ENCODE measurements around the gene CCDC178. TPM values are rescaled to one million over a fixed set of nuclear protein-coding genes. Genes with fewer than 3 reads are reported as not detected.

Gene CCDC178
- total and polyA plus RNA-seq, 10 donors: 4.0 to 17.4 (median 8.0) TPM

DNA sequence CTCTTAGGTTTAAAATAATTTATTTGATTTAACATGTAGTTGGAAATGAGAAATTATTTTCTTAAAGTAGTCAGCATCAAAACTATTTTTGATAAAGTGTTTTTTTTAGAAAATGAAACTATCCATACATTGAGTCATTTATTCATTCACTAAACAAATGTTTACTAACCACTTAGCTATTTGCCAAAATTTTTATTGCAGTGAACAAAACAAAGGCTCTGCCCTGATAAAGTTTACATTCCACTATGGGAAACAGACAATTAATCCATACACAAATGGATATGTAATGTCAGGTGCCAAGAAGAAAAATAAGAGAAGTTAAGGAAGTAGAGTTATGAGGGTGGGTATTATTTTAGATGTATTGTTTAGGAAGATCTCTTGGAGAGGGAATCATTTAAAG, 19.1 kb upstream of the CCDC178 start:
- intact Hi-C loops (cut with DNase I; ENCODE audit: low total_unique reads): no loop called here

DNA sequence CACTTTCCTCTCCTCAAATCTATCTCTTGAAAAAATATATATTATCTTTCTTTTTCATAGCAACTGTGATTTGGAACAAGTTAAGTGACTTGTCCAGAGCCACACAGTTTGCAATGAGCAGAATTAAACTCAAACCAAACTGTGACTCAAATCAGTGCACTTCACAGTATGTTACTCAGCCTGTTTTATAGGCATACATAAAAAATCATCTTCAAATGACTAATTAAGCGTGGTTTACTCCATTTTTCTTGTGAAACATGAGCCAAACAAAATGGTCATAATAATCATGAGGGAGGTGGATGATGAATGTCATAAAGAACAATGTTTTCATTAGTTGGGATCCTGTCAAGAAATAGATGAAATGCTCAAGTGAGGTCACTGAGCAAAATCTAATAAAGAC, 6.1 kb upstream of the CCDC178 start:
- H3K27ac ChIP-seq: no peak overlapping the region
- H3K36me3 ChIP-seq: no peaks in the 10 kb centered on the region
- no peaks in the 10 kb centered on the region for H3K4me1 ChIP-seq
- peaks cover 0 to 3% (median 0%) of the 10 kb centered on the region in 7 donors for H3K27me3 ChIP-seq (replicated peaks in 1 of 7)
- H3K9me3 ChIP-seq: no peaks in the 10 kb centered on the region
- intact Hi-C loops (cut with DNase I; ENCODE audit: low total_unique reads): no loop called here
- WGBS, 5 donors: 0 to 64% (median 34%) methylated on average over 1 of the region's 1 CpG
- no peak for DNase-seq
- TF ChIP-seq, protein P1, sequence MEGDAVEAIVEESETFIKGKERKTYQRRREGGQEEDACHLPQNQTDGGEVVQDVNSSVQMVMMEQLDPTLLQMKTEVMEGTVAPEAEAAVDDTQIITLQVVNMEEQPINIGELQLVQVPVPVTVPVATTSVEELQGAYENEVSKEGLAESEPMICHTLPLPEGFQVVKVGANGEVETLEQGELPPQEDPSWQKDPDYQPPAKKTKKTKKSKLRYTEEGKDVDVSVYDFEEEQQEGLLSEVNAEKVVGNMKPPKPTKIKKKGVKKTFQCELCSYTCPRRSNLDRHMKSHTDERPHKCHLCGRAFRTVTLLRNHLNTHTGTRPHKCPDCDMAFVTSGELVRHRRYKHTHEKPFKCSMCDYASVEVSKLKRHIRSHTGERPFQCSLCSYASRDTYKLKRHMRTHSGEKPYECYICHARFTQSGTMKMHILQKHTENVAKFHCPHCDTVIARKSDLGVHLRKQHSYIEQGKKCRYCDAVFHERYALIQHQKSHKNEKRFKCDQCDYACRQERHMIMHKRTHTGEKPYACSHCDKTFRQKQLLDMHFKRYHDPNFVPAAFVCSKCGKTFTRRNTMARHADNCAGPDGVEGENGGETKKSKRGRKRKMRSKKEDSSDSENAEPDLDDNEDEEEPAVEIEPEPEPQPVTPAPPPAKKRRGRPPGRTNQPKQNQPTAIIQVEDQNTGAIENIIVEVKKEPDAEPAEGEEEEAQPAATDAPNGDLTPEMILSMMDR (IDR thresholded peaks at IDR 0.05 in 8 of 11, conservative IDR thresholded peaks at IDR 0.05 in 3 of 11): no peak
- TF ChIP-seq POLR2AphosphoS5 (IDR thresholded peaks at IDR 0.05) (no peak), POLR2A (IDR thresholded peaks at IDR 0.05) (no peak)
- H3K4me3 ChIP-seq: no peak overlapping the region

More for the DNA sequence above, 19.1 kb upstream of the CCDC178 start:
- Histone ChIP-seq H3K4me3 (no peak overlapping the region), H3K9me3 (no peaks in the 10 kb centered on the region), H3K27ac (no peak overlapping the region), H3K36me3 (no peaks in the 10 kb centered on the region), H3K27me3 (replicated peaks in 1 of 7) (no peaks in the 10 kb centered on the region), H3K4me1 (no peaks in the 10 kb centered on the region)
- TF ChIP-seq, protein P1 (IDR thresholded peaks at IDR 0.05 in 8 of 11, conservative IDR thresholded peaks at IDR 0.05 in 3 of 11): no peak
- TF ChIP-seq POLR2AphosphoS5 (IDR thresholded peaks at IDR 0.05): no peak
- no peak for TF ChIP-seq POLR2A (IDR thresholded peaks at IDR 0.05)
- no peak for DNase-seq

DNA sequence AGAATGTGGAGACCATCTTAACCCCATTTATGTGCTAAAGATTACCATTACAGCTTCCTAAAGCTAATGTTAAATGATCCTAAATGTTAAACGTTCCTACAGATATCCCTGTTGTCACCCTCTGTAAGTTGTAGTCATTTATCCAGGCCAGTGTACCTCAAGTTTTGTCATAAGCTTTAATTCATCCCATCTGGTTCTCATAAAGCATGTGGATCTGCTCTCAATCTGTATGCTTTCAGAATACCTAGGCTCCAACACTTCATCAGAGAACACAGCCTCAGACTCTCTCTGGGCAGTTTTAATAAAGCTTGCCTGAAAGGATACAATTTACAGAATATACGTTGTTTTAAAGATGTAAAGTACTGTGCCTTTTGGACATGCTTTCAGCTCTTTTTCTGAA, 4.2 kb upstream of the CCDC178 start:
- H3K36me3 ChIP-seq: no peaks in the 10 kb centered on the region
- H3K9me3 ChIP-seq: peaks cover 0 to 3% (median 0%) of the 10 kb centered on the region in 8 donors
- peaks cover 0 to 22% (median 4%) of the 10 kb centered on the region in 7 donors for H3K27me3 ChIP-seq (replicated peaks in 1 of 7)
- no peak overlapping the region for H3K27ac ChIP-seq
- no peak overlapping the region for H3K4me3 ChIP-seq
- TF ChIP-seq, protein P1 (IDR thresholded peaks at IDR 0.05 in 8 of 11, conservative IDR thresholded peaks at IDR 0.05 in 3 of 11): no peak
- no peak for TF ChIP-seq POLR2A (IDR thresholded peaks at IDR 0.05)
- no peak for TF ChIP-seq POLR2AphosphoS5 (IDR thresholded peaks at IDR 0.05)
- 55 to 78% (median 75%) methylated on average over 2 of the region's 2 CpGs for WGBS, 5 donors
- intact Hi-C loops (cut with DNase I; ENCODE audit: low total_unique reads): no loop called here
- DNase-seq: no peak
- H3K4me1 ChIP-seq: peaks cover 0 to 4% (median 0%) of the 10 kb centered on the region in 6 donors

DNA sequence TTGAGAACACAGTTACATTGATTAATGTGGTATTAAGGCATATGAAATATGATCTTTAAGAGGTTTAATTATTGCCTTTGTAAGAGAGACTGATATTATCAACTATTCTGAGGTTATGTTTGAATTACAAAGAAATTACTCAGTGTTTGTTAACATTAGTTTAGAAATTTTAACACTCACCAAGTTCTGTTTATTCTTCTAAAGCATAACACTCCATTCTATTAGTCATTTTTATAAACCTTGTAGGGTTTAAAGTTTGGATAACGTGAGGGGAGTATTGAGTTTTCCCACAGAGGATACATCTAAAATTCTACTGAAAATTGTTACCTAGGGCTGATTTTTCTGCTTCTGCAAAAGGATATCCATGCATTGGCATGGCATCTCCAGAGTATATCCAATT, 7.7 kb downstream of the CCDC178 start:
- intact Hi-C loops (cut with DNase I; ENCODE audit: low total_unique reads): no loop called here
- no peaks in the 10 kb centered on the region for H3K4me1 ChIP-seq
- WGBS, 5 donors: 76 to 88% (median 81%) methylated on average over 1 of the region's 1 CpG
- H3K27me3 ChIP-seq (replicated peaks in 1 of 7): peaks cover 0 to 5% (median 0%) of the 10 kb centered on the region in 7 donors
- no peaks in the 10 kb centered on the region for H3K36me3 ChIP-seq
- no peaks in the 10 kb centered on the region for H3K9me3 ChIP-seq
- TF ChIP-seq POLR2AphosphoS5 (IDR thresholded peaks at IDR 0.05) (no peak), POLR2A (IDR thresholded peaks at IDR 0.05) (no peak)
- TF ChIP-seq, protein P1 (IDR thresholded peaks at IDR 0.05 in 8 of 11, conservative IDR thresholded peaks at IDR 0.05 in 3 of 11): no peak
- H3K4me3 ChIP-seq: no peak overlapping the region
- DNase-seq: no peak
- no peak overlapping the region for H3K27ac ChIP-seq
